NCI-H82 treated with DMSO at 0.1 percent for 48 hours (cell line): Measurements from ENCODE around the gene PLCH2.

Experiments
- DNase-seq: peaks from one replicate; lab custom pipeline; 2025; ENCODE audit not compliant: unreplicated experiment; lab: John Stamatoyannopoulos, UW

PLCH2 gene

GRCh38 chr1:2528016-2528415 is 51.9 kb downstream of the PLCH2 start:
- no peak for DNase-seq

- DNase-seq = no peak
These were observed 52.5 kb downstream of the PLCH2 start for GRCh38 chr1:2528611-2528965.

GRCh38 chr1:2528966-2529783 is 53.1 kb downstream of the PLCH2 start:
- DNase-seq = no peak

- no peak for DNase-seq
These were observed 53.9 kb downstream of the PLCH2 start, which contains the start of gene HES5 for GRCh38 chr1:2529784-2530512. Gene HES5 (minus strand): TSS chr1:2530263. CDS start chr1:2530164, 99 bp downstream.

GRCh38 chr1:2530513-2531361 is 54.6 kb downstream of the PLCH2 start:
- DNase-seq = no peak

GRCh38 chr1:2532485-2533160 is 56.5 kb downstream of the PLCH2 start:
- no peak for DNase-seq

- no peak for DNase-seq
These were observed 57.3 kb downstream of the PLCH2 start for GRCh38 chr1:2533365-2533764.

- no peak for DNase-seq
These were observed 58.2 kb downstream of the PLCH2 start for GRCh38 chr1:2534315-2534686.

- no peak for DNase-seq
These were observed 58.8 kb downstream of the PLCH2 start for GRCh38 chr1:2534687-2535441.

- DNase-seq = no peak
These were observed 59.4 kb downstream of the PLCH2 start for GRCh38 chr1:2535455-2535854.

GRCh38 chr1:2535981-2536380 is 59.9 kb downstream of the PLCH2 start:
- no peak for DNase-seq

- no peak for DNase-seq
These were observed 61.7 kb downstream of the PLCH2 start for GRCh38 chr1:2537784-2538115.

- no peak for DNase-seq
These were observed 62.3 kb downstream of the PLCH2 start for GRCh38 chr1:2538376-2538775.

GRCh38 chr1:2538872-2539271 is 62.8 kb downstream of the PLCH2 start:
- DNase-seq = no peak

GRCh38 chr1:2539312-2539907 is 63.3 kb downstream of the PLCH2 start:
- DNase-seq = no peak

- peak; percentile 57 for DNase-seq
These were observed 64.9 kb downstream of the PLCH2 start for GRCh38 chr1:2540816-2541492.

- DNase-seq = no peak
These were observed 65.6 kb downstream of the PLCH2 start for GRCh38 chr1:2541619-2542245.

GRCh38 chr1:2542246-2542915 is 66.3 kb downstream of the PLCH2 start:
- DNase-seq = no peak
